ENCODE data around the gene SCLT1.

SCLT1 gene

GRCh38 chr4:128840711-128841318 is 252.5 kb downstream of the SCLT1 start:
- DNase-seq (ENCODE audit: low read depth): no peak

DNA sequence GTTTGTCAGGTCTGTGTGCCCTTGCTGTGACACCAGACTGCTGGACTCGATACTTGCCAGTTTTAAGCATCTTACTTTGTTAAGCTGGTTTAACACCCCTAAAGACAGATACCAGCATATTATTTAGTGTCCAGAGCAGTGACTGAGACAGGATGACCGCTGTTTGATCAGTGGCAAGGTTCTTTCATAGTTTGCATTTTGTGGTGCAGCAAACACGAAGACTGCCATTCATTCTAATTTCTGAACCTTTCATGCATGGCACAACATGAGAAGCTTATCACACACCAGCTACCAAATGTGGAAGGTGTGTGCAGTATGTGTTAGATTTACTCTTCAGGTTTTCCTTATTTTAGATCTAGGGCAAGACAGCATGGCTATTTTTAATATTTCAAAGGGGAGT is 255.7 kb downstream of the SCLT1 start:
- DNase-seq (ENCODE audit: low read depth): no peak

DNA sequence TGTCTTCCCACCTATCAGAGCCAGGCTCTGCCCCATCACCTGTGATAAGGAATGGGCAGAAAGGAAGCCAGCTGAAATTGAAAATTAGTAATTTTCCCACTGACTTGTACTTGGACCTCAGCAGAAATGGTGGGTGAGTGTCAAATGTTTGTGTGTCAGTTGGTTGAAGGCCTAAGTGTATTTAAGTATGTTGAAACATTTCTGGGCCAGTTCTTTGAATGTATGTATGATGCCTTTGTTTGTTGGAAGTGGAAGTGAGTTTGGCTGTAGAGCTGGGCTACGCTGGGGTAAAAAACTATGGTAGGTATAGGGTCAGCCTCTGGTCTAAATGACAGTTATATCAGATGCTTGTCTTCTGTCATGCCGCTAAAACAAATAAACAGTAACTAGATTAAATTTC is 256.1 kb downstream of the SCLT1 start:
- no peak for DNase-seq (ENCODE audit: low read depth)

- DNase-seq (ENCODE audit: low read depth): no peak
These were observed 257.7 kb downstream of the SCLT1 start for GRCh38 chr4:128835498-128836222.

Data from GM04503 (cell line).